HEK293T (cell line): Measurements from ENCODE around the gene ABCG8.

Source experiments
- ARNT ChIP-seq: fragments of 450-650 bp; IDR thresholded peaks from 2 replicates; pipeline ENCODE4 v1.6.1; 2017; ENCODE audit warnings: mild to moderate bottlenecking
- BHLHE40 ChIP-seq: fragments of 450-650 bp; IDR thresholded peaks from 2 replicates; pipeline ENCODE4 v1.6.1; 2016; ENCODE audit warnings: mild to moderate bottlenecking, moderate library complexity, borderline replicate concordance
- FOXA1 ChIP-seq: fragments of 450-650 bp; IDR thresholded peaks from 2 replicates; pipeline ENCODE4 v1.6.1; 2016; ENCODE audit warnings: mild to moderate bottlenecking
- FOXK2 ChIP-seq: fragments of 450-650 bp; IDR thresholded peaks from 2 replicates; pipeline ENCODE4 v1.6.1; 2016; ENCODE audit warnings: mild to moderate bottlenecking
- FOXM1 ChIP-seq: fragments of 450-650 bp; IDR thresholded peaks from 2 replicates; pipeline ENCODE4 v1.6.1; 2017; ENCODE audit warnings: mild to moderate bottlenecking, borderline replicate concordance
- HDGF ChIP-seq: fragments of 450-650 bp; IDR thresholded peaks from 2 replicates; pipeline ENCODE4 v1.6.1; 2017; ENCODE audit warnings: antibody characterized with exemption, borderline replicate concordance
- L3MBTL2 ChIP-seq: fragments of 450-650 bp; conservative IDR thresholded peaks from 2 replicates; pipeline ENCODE4 v1.6.1; 2016; ENCODE audit warnings: mild to moderate bottlenecking
- LEF1 ChIP-seq: fragments of 450-650 bp; IDR thresholded peaks from 2 replicates; pipeline ENCODE4 v1.6.1; 2017; ENCODE audit warnings: mild to moderate bottlenecking, borderline replicate concordance
- NFRKB ChIP-seq: fragments of 450-650 bp; IDR thresholded peaks from 2 replicates; pipeline ENCODE4 v1.6.1; 2016; ENCODE audit warnings: mild to moderate bottlenecking, moderate library complexity
- PKNOX1 ChIP-seq: fragments of 450-650 bp; IDR thresholded peaks from 2 replicates; pipeline ENCODE4 v1.6.1; 2016
- SP1 ChIP-seq: fragments of 450-650 bp; IDR thresholded peaks from 2 replicates; pipeline ENCODE4 v1.6.1; 2017
- SUZ12 ChIP-seq: fragments of 450-650 bp; IDR thresholded peaks from 2 replicates; pipeline ENCODE4 v1.6.1; 2016; ENCODE audit warnings: mild to moderate bottlenecking
- TARDBP ChIP-seq: fragments of 450-650 bp; IDR thresholded peaks from 2 replicates; pipeline ENCODE4 v1.6.1; 2016
- ZNF384 ChIP-seq: fragments of 450-650 bp; IDR thresholded peaks from 2 replicates; pipeline ENCODE4 v1.6.1; 2016

DNA sequence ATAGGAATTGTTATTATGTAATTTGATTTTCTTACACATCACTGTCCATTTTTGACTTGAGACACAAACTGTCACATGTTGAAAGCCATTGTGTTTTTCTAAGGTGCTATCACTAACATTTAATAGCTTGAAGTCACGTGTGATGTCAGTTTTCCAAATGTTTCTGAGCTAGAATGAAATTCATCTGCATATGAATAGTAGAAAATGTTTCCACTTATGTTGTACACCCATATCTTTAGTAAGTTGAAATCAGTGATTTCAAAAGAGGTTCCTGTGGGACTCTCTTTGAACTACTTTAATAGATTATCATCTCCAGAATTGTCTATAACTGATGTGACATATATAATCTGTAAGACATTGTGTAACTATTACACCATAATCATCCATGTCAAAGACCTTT is 27.9 kb upstream of the ABCG8 start:
- no peak for TF ChIP-seq FOXA1
- TF ChIP-seq BHLHE40, result no peak
- no peak for TF ChIP-seq PKNOX1
- no peak for TF ChIP-seq ARNT
- TF ChIP-seq TARDBP, result no peak
- TF ChIP-seq ZNF384, result no peak
- TF ChIP-seq L3MBTL2, result no peak
- TF ChIP-seq FOXK2, result no peak
- no peak for TF ChIP-seq SP1
- TF ChIP-seq FOXM1, result no peak
- no peak for TF ChIP-seq NFRKB
- no peak for TF ChIP-seq SUZ12
- no peak for TF ChIP-seq LEF1
- no peak for TF ChIP-seq HDGF
